GM12801 (cell line): ENCODE data around the gene PAK5.

ENCODE experiments used
- TF ChIP-seq, protein P1 (sequence below): IDR thresholded peaks from one replicate; pipeline ENCODE4 v1.5.1; 2011; ENCODE audit warnings: control low read depth; ENCODE audit not compliant: insufficient read length; ENCODE audit errors: extremely low read depth

Gene PAK5

GRCh38 chr20:9815632-9816031 lies 23.2 kb downstream of the PAK5 start:
- TF ChIP-seq, protein P1, sequence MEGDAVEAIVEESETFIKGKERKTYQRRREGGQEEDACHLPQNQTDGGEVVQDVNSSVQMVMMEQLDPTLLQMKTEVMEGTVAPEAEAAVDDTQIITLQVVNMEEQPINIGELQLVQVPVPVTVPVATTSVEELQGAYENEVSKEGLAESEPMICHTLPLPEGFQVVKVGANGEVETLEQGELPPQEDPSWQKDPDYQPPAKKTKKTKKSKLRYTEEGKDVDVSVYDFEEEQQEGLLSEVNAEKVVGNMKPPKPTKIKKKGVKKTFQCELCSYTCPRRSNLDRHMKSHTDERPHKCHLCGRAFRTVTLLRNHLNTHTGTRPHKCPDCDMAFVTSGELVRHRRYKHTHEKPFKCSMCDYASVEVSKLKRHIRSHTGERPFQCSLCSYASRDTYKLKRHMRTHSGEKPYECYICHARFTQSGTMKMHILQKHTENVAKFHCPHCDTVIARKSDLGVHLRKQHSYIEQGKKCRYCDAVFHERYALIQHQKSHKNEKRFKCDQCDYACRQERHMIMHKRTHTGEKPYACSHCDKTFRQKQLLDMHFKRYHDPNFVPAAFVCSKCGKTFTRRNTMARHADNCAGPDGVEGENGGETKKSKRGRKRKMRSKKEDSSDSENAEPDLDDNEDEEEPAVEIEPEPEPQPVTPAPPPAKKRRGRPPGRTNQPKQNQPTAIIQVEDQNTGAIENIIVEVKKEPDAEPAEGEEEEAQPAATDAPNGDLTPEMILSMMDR = no peak

GRCh38 chr20:9810738-9811137 lies 28.1 kb downstream of the PAK5 start:
- TF ChIP-seq, protein P1 = no peak

GRCh38 chr20:9809271-9809670 lies 29.6 kb downstream of the PAK5 start:
- TF ChIP-seq, protein P1 = no peak

DNA sequence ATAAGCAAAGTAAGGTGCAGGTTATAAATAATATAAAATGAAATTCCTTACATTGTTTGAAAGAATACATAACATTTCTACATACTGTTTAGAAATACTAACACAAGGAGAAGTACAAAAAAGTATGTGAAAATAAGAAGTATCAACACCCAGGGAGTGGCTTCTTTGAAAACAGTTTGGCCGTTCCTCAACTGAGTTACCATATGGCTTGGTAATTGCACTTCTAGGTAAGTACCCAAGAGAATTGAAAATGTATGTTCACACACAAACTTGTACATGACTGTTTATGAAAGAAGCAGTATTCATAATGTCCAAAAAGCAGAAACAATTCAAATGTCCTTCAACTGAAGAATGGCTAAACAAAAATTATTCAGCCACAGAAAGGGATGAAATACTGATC lies 30.7 kb downstream of the PAK5 start:
- TF ChIP-seq, protein P1 = no peak

DNA sequence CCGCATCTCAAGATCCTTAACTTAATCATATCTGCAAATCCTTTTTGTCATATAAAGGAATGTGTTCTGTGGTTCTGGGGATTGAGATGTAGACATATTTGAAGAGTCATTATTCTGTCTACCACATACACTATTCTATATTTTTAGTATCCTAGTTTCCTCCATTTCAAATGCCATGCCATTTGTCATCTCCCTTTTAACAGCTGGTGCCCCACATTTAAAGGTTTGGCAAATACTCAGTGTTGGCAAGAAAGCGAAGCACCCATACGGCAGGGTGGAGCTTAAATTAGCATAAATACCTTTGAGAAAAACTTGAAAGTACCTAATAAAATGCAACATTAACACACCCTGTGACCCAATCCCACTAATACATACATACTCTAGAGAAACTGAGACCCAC lies 31.7 kb downstream of the PAK5 start:
- TF ChIP-seq, protein P1 = no peak

DNA sequence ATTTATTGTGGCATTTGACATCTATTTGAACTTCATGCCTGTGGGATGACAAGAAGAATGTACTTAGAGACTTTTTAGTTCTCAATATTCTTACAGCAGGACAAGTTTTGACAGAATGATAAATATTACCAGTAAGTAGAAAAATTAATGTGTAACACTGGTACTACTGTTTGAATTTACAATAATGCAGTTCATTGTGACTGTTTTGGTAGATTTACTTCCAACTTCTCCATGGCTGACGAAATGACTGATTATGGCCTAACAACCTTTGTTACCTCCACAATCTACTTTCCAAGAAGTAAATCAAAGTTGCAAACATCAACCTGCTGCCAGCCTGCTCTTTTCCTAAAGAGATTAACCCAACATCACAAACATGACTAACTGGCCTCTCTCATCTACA lies 38.5 kb downstream of the PAK5 start:
- TF ChIP-seq, protein P1 = no peak

GRCh38 chr20:9794831-9795230 lies 44.0 kb downstream of the PAK5 start:
- TF ChIP-seq, protein P1 = no peak

DNA sequence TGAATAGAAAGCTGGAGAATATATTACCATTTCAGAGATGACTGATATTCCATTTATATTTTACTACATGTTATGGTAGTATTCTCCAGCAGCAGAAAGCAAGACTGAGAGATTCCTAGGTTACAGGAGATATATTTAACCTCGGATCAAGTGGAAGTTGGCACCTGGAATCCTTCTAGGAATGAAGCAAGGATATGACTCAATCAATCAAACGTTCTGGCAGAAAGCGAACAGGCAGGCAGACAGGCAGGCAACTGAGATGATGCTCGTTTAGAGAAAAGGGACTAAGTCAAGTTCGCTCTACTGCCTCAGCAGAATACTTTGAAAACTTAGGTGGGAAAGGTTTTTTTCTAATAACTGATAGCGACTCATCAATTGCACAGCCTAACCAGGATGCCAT lies 46.2 kb downstream of the PAK5 start:
- TF ChIP-seq, protein P1 = no peak
